Stimulated activated naive B cell treated with anti-CD40 and anti-IgM and Interleukin-4, amounts not matched to agents 10 μg/mL and 1 μg/mL and 100 μg/mL, for 72 hours (primary cell): ENCODE data around the gene CIB2.

Source experiments
- ATAC-seq, 2 donors: fragments of 150-1000 bp; cut with Tn5 transposase; replicated peaks; 2 replicates each; pipeline ENCODE4 v1.10.0; 2021; ENCODE audit warnings: moderate library complexity in 1 of 2
- DNase-seq: peaks from one replicate; pipeline ENCODE4 v3.0.0; 2021
- H3K27ac Mint-ChIP-seq: one replicate; pipeline ENCODE4 v1.8.0; 2022; ENCODE audit warnings: mild to moderate bottlenecking, mixed read lengths
- H3K27me3 Mint-ChIP-seq, 2 donors: one replicate each; pipeline ENCODE4 v1.8.0; 2022; ENCODE audit warnings: mixed read lengths in 2 of 2
- H3K36me3 Mint-ChIP-seq, 2 donors: one replicate each; pipeline ENCODE4 v1.8.0; 2022; ENCODE audit warnings: mixed read lengths in 2 of 2, mild to moderate bottlenecking in 1 of 2
- H3K4me1 Mint-ChIP-seq, 2 donors: one replicate each; pipeline ENCODE4 v1.8.0; 2022; ENCODE audit warnings: mixed read lengths in 2 of 2, mild to moderate bottlenecking in 1 of 2
- H3K4me3 Mint-ChIP-seq, 2 donors: one replicate each; pipeline ENCODE4 v1.8.0; 2022; ENCODE audit warnings: mild to moderate bottlenecking in 2 of 2, mixed read lengths in 2 of 2, moderate library complexity in 1 of 2
- H3K9me3 Mint-ChIP-seq, 2 donors: one replicate each; pipeline ENCODE4 v1.8.0; 2022; ENCODE audit warnings: mixed read lengths in 2 of 2, mild to moderate bottlenecking in 1 of 2

CIB2 gene

DNA sequence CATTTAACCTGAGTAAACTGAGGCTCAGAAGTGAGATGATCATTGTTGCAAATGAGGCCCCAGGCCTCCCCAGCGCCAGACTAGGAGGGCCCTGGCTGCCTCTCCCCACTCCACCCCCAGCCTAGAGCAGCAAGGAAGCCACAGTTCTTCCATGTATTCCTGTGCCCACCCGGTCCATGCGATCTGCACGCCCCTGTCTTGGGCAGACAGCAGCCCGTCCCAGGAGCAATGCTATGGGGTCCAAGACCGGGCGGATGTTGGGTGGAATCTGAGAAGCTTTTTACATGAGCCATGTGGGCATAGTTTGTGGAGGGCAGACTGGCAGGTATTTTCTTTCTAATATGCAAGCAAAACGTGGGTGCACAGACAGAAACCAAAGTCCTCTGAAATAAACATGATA lies 23.8 kb downstream of the CIB2 start:
- ATAC-seq (no peak), DNase-seq (no peak)
- H3K4me1 Mint-ChIP-seq, result peaks cover 4 to 15% of the 10 kb centered on the region in 2 donors
- H3K36me3 Mint-ChIP-seq, result no peaks in the 10 kb centered on the region
- H3K27me3 Mint-ChIP-seq, result no peaks in the 10 kb centered on the region
- H3K27ac Mint-ChIP-seq, result no peak overlapping the region
- no peaks in the 10 kb centered on the region for H3K9me3 Mint-ChIP-seq
- no peak overlapping the region for H3K4me3 Mint-ChIP-seq

DNA sequence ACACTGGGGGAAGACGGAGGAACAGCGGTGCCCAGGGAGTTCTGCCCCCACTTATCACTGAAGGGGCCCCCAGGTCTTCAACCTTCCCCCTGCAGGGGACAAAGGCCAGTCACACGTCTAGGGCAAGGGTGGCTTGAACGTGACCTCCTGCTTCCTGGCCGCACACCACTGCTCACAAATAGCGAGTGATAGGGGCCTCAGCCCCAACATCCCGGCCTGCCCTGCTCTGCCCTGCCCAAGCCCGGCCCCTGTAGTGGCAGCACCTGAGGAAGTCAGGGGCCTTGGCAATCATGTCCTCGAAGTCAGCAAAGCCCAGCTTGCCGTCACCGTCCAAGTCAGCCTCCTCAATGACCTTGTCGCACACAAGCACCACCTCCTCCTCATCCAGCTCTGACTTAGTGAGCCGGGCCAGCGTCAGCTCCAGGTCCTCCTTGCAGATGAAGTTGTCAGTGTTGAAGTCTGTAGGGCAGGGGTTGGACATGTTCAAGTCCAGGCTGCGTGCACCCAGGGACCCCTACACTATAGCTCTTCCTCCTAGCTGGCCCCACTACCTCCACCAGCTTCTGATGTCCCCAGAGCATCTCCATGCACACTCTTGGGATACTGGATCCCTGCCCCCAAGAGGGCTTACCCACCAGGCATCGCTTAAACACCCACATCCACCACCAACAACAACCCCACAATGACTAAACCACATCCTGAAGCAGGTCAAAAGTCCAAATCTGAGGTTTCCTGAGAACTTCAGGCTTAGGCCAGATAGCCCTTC lies 25.6 kb downstream of the CIB2 start:
- H3K36me3 Mint-ChIP-seq, result no peaks in the 10 kb centered on the region
- H3K9me3 Mint-ChIP-seq, result no peaks in the 10 kb centered on the region
- H3K4me3 Mint-ChIP-seq, result no peak overlapping the region
- no peak overlapping the region for H3K27ac Mint-ChIP-seq
- no peaks in the 10 kb centered on the region for H3K27me3 Mint-ChIP-seq
- ATAC-seq (no peak), DNase-seq (no peak)
- peaks cover 4 to 15% of the 10 kb centered on the region in 2 donors for H3K4me1 Mint-ChIP-seq

GRCh38 chr15:78104566-78105475 lies 26.4 kb downstream of the CIB2 start:
- H3K27ac Mint-ChIP-seq, result no peak overlapping the region
- DNase-seq, result no peak
- no peak for ATAC-seq
- H3K4me1 Mint-ChIP-seq, result peaks cover 4 to 15% of the 10 kb centered on the region in 2 donors
- no peaks in the 10 kb centered on the region for H3K27me3 Mint-ChIP-seq
- H3K9me3 Mint-ChIP-seq, result no peaks in the 10 kb centered on the region
- no peak overlapping the region for H3K4me3 Mint-ChIP-seq
- H3K36me3 Mint-ChIP-seq, result no peaks in the 10 kb centered on the region

DNA sequence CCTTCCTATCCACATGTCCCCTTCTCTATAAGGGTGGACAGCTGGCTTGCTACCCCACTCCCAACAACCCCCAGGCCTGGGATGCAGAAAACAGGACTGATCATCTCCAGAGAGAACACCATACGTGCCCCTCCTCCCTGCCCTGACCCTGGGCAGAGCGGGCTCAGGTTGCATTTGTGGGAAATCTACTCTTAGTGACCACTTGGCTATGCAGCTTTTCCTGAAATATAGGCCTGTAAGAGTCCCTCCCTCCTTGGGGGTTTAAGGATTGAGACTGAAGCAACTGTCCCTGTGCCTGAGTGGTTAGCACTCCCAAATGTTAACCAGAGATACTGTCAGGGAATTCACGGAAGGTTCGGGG lies 27.1 kb downstream of the CIB2 start:
- Mint-ChIP-seq H3K9me3 (no peaks in the 10 kb centered on the region), H3K4me1 (peaks cover 4 to 15% of the 10 kb centered on the region in 2 donors), H3K27ac (no peak overlapping the region), H3K4me3 (no peak overlapping the region), H3K27me3 (no peaks in the 10 kb centered on the region), H3K36me3 (no peaks in the 10 kb centered on the region)
- ATAC-seq (no peak), DNase-seq (no peak)

DNA sequence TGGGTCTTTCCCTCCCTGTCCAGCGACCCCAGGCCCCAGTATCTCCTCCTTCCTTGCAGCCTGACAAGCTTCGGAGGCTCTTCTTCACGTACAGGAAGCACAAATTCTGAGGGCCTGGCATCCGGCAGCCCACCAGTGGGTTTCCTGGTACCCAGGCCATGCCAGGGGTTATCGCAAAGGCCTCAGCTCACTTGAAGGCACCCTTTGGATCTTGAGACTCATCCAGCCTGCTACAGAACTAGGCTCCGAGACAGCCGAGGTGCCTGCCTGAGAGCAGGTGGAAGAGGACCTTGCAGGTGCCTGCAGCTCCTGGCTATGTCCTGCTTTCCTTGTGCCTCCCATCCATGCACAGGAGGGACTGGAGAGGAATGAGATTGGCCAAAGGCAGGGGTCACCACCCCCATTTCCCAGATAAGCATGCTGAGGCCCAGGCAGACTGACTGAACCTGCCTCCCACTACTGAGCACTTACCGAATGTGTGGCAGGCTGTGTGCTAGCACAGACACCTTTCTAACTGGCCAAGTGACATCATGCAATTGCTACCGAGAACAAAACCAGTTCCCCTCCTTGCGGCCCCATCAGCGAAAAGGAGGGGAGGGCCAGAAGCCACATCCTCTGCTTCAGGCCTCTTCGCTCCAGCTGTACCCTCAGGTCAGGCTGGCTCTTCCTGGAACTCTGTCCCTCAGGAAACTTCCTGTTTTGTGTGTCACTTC lies 27.7 kb downstream of the CIB2 start:
- no peak for DNase-seq
- H3K27me3 Mint-ChIP-seq, result no peaks in the 10 kb centered on the region
- peak; percentile 53 to 58 for ATAC-seq
- H3K4me1 Mint-ChIP-seq, result peaks cover 4 to 12% of the 10 kb centered on the region in 2 donors
- no peak overlapping the region for H3K4me3 Mint-ChIP-seq
- H3K36me3 Mint-ChIP-seq, result no peaks in the 10 kb centered on the region
- H3K9me3 Mint-ChIP-seq, result no peaks in the 10 kb centered on the region
- no peak overlapping the region for H3K27ac Mint-ChIP-seq

GRCh38 chr15:78102741-78103140 lies 28.5 kb downstream of the CIB2 start:
- H3K4me1 Mint-ChIP-seq, result peaks cover 4 to 10% of the 10 kb centered on the region in 2 donors

GRCh38 chr15:78102211-78102610 lies 29.0 kb downstream of the CIB2 start:
- H3K27ac Mint-ChIP-seq, result no peak overlapping the region
- H3K36me3 Mint-ChIP-seq, result no peaks in the 10 kb centered on the region
- H3K27me3 Mint-ChIP-seq, result no peaks in the 10 kb centered on the region
- no peak overlapping the region for H3K4me3 Mint-ChIP-seq
- no peaks in the 10 kb centered on the region for H3K9me3 Mint-ChIP-seq
- DNase-seq (no peak), ATAC-seq (no peak)
- peaks cover 4 to 10% of the 10 kb centered on the region in 2 donors for H3K4me1 Mint-ChIP-seq

More at GRCh38 chr15:78102741-78103140, 28.5 kb downstream of the CIB2 start:
- Mint-ChIP-seq H3K9me3 (no peaks in the 10 kb centered on the region), H3K27ac (no peak overlapping the region), H3K36me3 (no peaks in the 10 kb centered on the region), H3K4me3 (no peak overlapping the region), H3K27me3 (no peaks in the 10 kb centered on the region)
- DNase-seq (no peak), ATAC-seq (no peak)

- peaks cover 4 to 10% of the 10 kb centered on the region in 2 donors for H3K4me1 Mint-ChIP-seq
- ATAC-seq (no peak), DNase-seq (no peak)
- H3K27me3 Mint-ChIP-seq, result no peaks in the 10 kb centered on the region
- H3K36me3 Mint-ChIP-seq, result no peaks in the 10 kb centered on the region
- no peak overlapping the region for H3K27ac Mint-ChIP-seq
- no peak overlapping the region for H3K4me3 Mint-ChIP-seq
- H3K9me3 Mint-ChIP-seq, result no peaks in the 10 kb centered on the region
Measured at GRCh38 chr15:78101423-78102105, 29.7 kb downstream of the CIB2 start.

GRCh38 chr15:78100886-78101285 lies 30.4 kb downstream of the CIB2 start:
- ATAC-seq, result no peak

DNA sequence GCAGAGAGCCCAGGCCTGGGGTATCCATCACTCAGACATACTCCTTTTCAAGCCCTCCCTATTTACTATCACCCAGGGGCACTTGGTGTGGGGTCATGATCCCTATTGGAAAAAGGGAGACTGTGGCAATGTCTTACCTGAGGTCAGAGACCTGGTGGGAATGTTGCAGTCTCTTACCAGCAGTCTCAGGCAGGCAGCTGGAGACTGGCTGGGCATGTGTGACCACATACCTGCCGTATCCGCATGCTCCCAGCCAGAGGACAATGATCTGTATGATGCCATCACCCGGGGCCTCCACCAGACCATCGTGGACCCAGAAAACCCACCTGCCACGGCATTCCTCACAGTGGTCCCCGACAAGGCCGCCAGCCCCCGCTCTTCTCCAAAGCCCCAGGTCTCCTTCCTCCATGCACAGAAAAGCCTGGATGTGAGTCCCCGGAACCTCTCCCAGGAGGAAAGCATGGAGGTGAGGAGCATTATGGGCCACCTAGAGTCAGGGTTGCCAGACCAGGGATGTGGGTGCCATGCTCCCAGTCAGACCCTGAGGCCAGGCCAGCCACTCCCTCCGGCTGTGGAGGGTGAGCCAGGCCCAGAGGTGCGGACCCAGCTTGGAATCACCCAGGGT lies 33.0 kb downstream of the CIB2 start:
- ATAC-seq, result no peak
- no peak for DNase-seq
- Mint-ChIP-seq H3K4me1 (peaks cover under 1 to 2% of the 10 kb centered on the region in 2 donors), H3K27me3 (no peaks in the 10 kb centered on the region), H3K9me3 (no peaks in the 10 kb centered on the region), H3K36me3 (no peaks in the 10 kb centered on the region), H3K4me3 (no peak overlapping the region), H3K27ac (no peak overlapping the region)

More at GRCh38 chr15:78100886-78101285, 30.4 kb downstream of the CIB2 start:
- no peaks in the 10 kb centered on the region for H3K27me3 Mint-ChIP-seq
- H3K27ac Mint-ChIP-seq, result no peak overlapping the region
- H3K4me1 Mint-ChIP-seq, result peaks cover 3 to 10% of the 10 kb centered on the region in 2 donors
- H3K36me3 Mint-ChIP-seq, result no peaks in the 10 kb centered on the region
- H3K4me3 Mint-ChIP-seq, result no peak overlapping the region
- H3K9me3 Mint-ChIP-seq, result no peaks in the 10 kb centered on the region
- no peak for DNase-seq

GRCh38 chr15:78097667-78098066 lies 33.6 kb downstream of the CIB2 start:
- Mint-ChIP-seq H3K4me3 (no peak overlapping the region), H3K27me3 (no peaks in the 10 kb centered on the region), H3K4me1 (no peaks in the 10 kb centered on the region), H3K36me3 (no peaks in the 10 kb centered on the region), H3K27ac (no peak overlapping the region), H3K9me3 (no peaks in the 10 kb centered on the region)
- ATAC-seq (no peak), DNase-seq (no peak)

DNA sequence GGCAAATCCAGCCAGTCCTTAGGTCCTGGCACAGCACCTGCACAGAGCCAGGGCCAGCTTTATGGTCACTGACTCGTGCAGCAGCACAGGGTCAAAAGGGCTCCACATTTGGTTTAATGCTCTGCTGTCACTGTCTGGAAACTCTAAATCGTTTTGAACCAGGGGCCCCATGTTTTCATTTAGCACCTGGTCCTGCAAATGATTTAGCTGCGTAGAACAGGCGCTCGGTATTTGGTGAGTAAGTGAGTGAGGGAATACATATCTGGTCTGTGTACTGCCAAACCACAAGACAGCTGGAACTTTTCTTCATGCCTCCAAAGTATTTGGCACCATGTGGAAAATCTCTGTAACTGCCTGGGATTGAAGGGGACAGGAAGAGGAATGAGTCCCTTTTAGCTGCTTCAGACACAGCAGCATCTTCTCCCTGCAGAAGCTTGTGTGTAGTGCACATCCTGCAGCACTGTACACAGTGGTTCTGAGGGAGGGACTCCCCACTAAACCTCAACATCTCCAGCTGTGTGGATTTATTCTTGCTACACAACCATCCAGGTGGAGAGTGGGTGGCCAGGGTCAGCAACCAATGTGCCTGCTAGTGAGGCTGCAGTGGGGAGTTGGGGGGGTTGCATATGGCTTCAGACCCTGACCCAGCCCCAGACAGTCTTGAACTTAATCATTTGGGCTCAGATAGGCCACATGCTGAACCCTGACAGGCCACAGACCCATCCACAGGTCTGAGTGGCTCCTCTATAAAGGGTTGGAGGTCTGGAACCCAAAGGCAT lies 37.8 kb downstream of the CIB2 start:
- Mint-ChIP-seq H3K4me3 (no peak overlapping the region), H3K27me3 (no peaks in the 10 kb centered on the region), H3K4me1 (peaks cover 4 to 6% of the 10 kb centered on the region in 2 donors), H3K36me3 (no peaks in the 10 kb centered on the region), H3K9me3 (no peaks in the 10 kb centered on the region), H3K27ac (no peak overlapping the region)
- DNase-seq (no peak), ATAC-seq (no peak)
